Measurements from ENCODE around the gene TPK1. TPM values are rescaled to one million over a fixed set of nuclear protein-coding genes. Genes with fewer than 3 reads are reported as not detected.

Gene TPK1
- total RNA-seq, 4 donors from 2014 or later, result 6.8 to 11.9 (median 8.5) TPM

DNA sequence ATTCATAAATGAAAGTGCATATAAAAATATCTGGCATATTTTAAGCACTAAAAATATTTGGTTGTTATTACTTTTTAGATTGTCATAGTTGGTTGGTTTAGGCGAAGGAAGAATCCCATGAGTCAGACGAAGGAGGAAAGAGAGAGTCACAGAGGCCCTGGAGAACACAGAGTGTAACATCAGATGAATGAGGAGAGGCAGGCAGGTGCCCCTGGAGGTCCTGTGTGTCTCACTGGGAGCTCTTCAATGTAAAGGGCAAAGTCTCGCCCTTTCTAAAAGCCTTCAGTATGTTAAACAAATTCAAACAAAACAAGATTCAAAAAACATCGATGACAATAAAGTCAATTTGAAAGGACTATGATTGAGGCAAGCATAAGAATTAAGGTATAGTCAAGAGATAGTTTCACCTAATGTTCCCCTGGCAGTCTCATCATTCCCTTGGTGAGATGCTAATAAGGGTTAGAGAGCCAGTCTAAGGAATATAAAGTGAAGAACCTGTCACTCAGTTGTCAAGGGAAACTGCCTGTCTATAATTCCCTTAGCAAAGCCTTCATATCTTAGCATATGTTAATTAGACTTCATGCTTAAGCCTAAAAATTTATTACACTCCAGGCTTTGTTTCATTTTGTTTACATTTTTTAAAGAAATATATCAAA is 194.3 kb downstream of the TPK1 start:
- Histone ChIP-seq H3K4me3 (no peak overlapping the region), H3K4me1 (peaks cover 0 to 17% (median 0%) of the 10 kb centered on the region in 3 donors), H3K27me3 (no peaks in the 10 kb centered on the region), H3K36me3 (no peaks in the 10 kb centered on the region), H3K9me3 (no peaks in the 10 kb centered on the region), H3K27ac (no peak overlapping the region)
- TF ChIP-seq POLR2A (IDR thresholded peaks at IDR 0.05) (no peak), EP300 (IDR thresholded peaks at IDR 0.05) (no peak), POLR2AphosphoS5 (IDR thresholded peaks at IDR 0.05) (no peak)
- TF ChIP-seq, protein P1, sequence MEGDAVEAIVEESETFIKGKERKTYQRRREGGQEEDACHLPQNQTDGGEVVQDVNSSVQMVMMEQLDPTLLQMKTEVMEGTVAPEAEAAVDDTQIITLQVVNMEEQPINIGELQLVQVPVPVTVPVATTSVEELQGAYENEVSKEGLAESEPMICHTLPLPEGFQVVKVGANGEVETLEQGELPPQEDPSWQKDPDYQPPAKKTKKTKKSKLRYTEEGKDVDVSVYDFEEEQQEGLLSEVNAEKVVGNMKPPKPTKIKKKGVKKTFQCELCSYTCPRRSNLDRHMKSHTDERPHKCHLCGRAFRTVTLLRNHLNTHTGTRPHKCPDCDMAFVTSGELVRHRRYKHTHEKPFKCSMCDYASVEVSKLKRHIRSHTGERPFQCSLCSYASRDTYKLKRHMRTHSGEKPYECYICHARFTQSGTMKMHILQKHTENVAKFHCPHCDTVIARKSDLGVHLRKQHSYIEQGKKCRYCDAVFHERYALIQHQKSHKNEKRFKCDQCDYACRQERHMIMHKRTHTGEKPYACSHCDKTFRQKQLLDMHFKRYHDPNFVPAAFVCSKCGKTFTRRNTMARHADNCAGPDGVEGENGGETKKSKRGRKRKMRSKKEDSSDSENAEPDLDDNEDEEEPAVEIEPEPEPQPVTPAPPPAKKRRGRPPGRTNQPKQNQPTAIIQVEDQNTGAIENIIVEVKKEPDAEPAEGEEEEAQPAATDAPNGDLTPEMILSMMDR (IDR thresholded peaks at IDR 0.05), result no peak
- no peak for ATAC-seq
- WGBS, 2 donors (ENCODE audit: low coverage in 1 of 2), result 42 to 53% methylated on average over 4 of the region's 4 CpGs

DNA sequence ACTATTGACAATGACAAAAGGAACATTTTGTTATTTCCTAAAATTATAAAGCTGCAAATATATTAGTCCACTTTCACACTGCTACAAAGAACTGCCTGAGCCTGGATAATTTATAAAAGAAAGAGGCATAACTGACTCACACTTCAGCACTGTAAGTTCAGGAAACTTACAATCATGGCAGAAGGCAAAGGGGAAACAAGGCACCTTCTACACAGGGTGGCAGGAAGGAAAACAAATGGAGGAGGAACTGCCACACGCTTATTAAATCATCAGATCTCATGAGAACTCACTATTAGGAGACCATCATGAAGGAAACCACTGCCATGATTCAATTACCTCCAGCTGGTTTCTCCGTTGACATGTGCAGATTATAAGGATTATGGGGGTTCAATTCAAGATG is 203.1 kb downstream of the TPK1 start:
- H3K4me1 ChIP-seq, result no peaks in the 10 kb centered on the region
- WGBS, 2 donors (ENCODE audit: low coverage in 1 of 2), result 80 to 100% methylated on average over 1 to 2 of the region's 2 CpGs
- H3K36me3 ChIP-seq, result no peaks in the 10 kb centered on the region
- no peaks in the 10 kb centered on the region for H3K9me3 ChIP-seq
- no peaks in the 10 kb centered on the region for H3K27me3 ChIP-seq
- TF ChIP-seq POLR2AphosphoS5 (IDR thresholded peaks at IDR 0.05), result no peak
- no peak for TF ChIP-seq EP300 (IDR thresholded peaks at IDR 0.05)
- no peak for TF ChIP-seq POLR2A (IDR thresholded peaks at IDR 0.05)
- TF ChIP-seq, protein P1 (IDR thresholded peaks at IDR 0.05), result no peak
- ATAC-seq, result no peak
- H3K4me3 ChIP-seq, result no peak overlapping the region
- no peak overlapping the region for H3K27ac ChIP-seq

DNA sequence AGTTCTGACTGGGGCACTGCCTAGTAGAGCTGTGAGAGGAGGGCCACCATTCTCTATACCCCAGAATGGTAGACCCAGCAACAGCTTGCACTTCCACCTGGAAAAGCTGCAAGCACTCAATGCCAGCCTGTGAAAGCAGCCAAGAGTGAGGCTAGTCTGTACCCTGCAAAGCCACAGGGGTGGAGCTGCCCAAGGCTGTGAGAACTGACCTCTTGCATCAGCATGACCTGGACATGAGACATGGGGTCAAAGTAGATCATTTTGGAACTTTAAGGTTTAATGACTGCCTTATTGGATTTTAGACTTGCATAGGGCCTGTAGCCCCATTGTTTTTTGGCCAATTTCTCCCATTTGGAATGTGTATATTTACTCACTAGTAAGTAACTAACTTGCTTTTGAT is 206.3 kb downstream of the TPK1 start:
- TF ChIP-seq, protein P1 (IDR thresholded peaks at IDR 0.05), result no peak
- TF ChIP-seq POLR2A (IDR thresholded peaks at IDR 0.05) (no peak), POLR2AphosphoS5 (IDR thresholded peaks at IDR 0.05) (no peak), EP300 (IDR thresholded peaks at IDR 0.05) (no peak)
- no peak overlapping the region for H3K27ac ChIP-seq
- ATAC-seq, result no peak
- H3K4me1 ChIP-seq, result no peaks in the 10 kb centered on the region
- H3K36me3 ChIP-seq, result no peaks in the 10 kb centered on the region
- H3K9me3 ChIP-seq, result no peaks in the 10 kb centered on the region
- H3K4me3 ChIP-seq, result no peak overlapping the region
- H3K27me3 ChIP-seq, result no peaks in the 10 kb centered on the region

DNA sequence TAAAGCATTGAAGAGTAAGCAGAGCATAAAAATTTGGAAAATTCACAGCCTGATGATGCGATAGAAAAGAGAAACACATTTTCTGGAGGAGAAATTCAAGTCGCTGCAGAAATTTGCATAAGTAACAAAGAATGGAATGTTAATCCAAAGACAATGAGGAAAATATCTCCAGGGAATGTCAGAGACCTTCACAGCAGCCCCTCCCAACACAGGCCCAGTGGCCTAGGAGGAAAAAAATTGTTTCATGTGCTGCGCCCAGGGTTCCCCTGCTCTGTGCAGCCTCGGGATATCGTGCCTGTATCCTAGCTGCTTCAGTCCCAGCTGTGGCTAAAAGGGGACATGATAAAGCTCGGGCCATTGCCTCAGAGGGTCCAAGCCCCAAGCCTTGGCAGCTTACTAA is 206.8 kb downstream of the TPK1 start:
- no peaks in the 10 kb centered on the region for H3K9me3 ChIP-seq
- H3K4me3 ChIP-seq, result no peak overlapping the region
- no peaks in the 10 kb centered on the region for H3K36me3 ChIP-seq
- H3K4me1 ChIP-seq, result no peaks in the 10 kb centered on the region
- TF ChIP-seq POLR2AphosphoS5 (IDR thresholded peaks at IDR 0.05) (no peak), POLR2A (IDR thresholded peaks at IDR 0.05) (no peak)
- TF ChIP-seq, protein P1 (IDR thresholded peaks at IDR 0.05), result no peak
- H3K27ac ChIP-seq, result no peak overlapping the region
- no peaks in the 10 kb centered on the region for H3K27me3 ChIP-seq
- no peak for ATAC-seq
- WGBS, 2 donors (ENCODE audit: low coverage in 1 of 2), result 71 to 89% methylated on average over 2 of the region's 6 CpGs

DNA sequence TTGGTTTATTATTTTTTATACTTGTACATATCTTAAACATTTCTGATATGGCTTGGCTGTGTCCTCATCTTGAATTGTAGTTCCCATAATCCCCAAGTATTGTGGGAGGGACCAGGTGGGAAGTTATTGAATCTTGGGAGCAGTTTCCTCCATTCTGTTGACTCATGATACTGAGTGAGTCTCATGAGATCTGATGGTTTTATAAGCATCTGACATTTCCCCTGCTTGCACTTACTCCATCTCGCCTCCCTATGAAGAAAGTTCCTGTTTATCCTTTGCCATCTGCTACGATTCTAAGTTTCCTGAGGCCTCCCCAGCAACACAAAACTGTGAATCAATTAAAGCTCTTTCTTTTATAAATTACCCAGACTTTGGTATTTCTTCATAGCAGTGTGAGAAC is 207.7 kb downstream of the TPK1 start:
- no peaks in the 10 kb centered on the region for H3K36me3 ChIP-seq
- H3K4me1 ChIP-seq, result no peaks in the 10 kb centered on the region
- ATAC-seq, result no peak
- H3K27ac ChIP-seq, result no peak overlapping the region
- TF ChIP-seq POLR2AphosphoS5 (IDR thresholded peaks at IDR 0.05) (no peak), EP300 (IDR thresholded peaks at IDR 0.05) (no peak), POLR2A (IDR thresholded peaks at IDR 0.05) (no peak)
- TF ChIP-seq, protein P1 (IDR thresholded peaks at IDR 0.05), result no peak
- 0 to 27% methylated on average over 1 to 2 of the region's 2 CpGs for WGBS, 2 donors (ENCODE audit: low coverage in 1 of 2)
- H3K9me3 ChIP-seq, result no peaks in the 10 kb centered on the region
- H3K27me3 ChIP-seq, result no peaks in the 10 kb centered on the region
- no peak overlapping the region for H3K4me3 ChIP-seq

Measured in gastroesophageal sphincter (tissue), 4 donors.